B cell (primary cell): ENCODE data around the gene NCDN. TPM values are rescaled to one million over a fixed set of nuclear protein-coding genes. Genes with fewer than 3 reads are reported as not detected.
A peak's percentile ranks its signal among the peaks of the same experiment; 100 is the strongest.

Experiments used
- ATAC-seq: fragments of 200-7000 bp; cut with Tn5 transposase; one replicate; pipeline ENCODE4 v1.10.0; 2021; ENCODE audit warnings: low read depth, mild to moderate bottlenecking, moderate number of reproducible peaks, moderate library complexity
- CTCF ChIA-PET: fragments of 350-600 bp; sonication (Branson Sonifier 250); formaldehyde crosslinking; loops from one replicate; lab custom pipeline; 2021; ENCODE audit warnings: antibody characterized with exemption, inconsistent platforms; lab: Charles Lee
- POLR2A ChIA-PET: fragments of 350-600 bp; sonication (Branson Sonifier 250); formaldehyde crosslinking; loops from one replicate; lab custom pipeline; 2021; ENCODE audit warnings: antibody characterized with exemption; lab: Charles Lee
- DNase-seq: peaks from one replicate; pipeline ENCODE4 v3.0.0; 2013
- H2AFZ ChIP-seq: 2 replicates; pipeline ENCODE4 v1.6.1; 2012; ENCODE audit warnings: mild to moderate bottlenecking, low read depth, low read length; ENCODE audit not compliant: insufficient read depth, poor library complexity, severe bottlenecking
- H3K27ac ChIP-seq, 2 donors: 1 replicate in 1 of 2; 2 replicates in 1 of 2; pipeline ENCODE4 v1.5.1; 2012 to 2013; ENCODE audit warnings: low read length in 2 of 2, mild to moderate bottlenecking in 2 of 2, moderate library complexity in 1 of 2
- H3K27me3 ChIP-seq, 4 experiments: fragments of 200-600 bp in 1 of 4; sonication (generic) in 1 of 4; replicated peaks in 1 of 4; 1 replicate in 2 of 4; 2 replicates in 2 of 4; pipeline versions ENCODE4 v1.6.1 to v1.7.0; 2013 to 2016; ENCODE audit warnings: low read length in 3 of 4, mild to moderate bottlenecking in 2 of 4, mixed read lengths in 1 of 4, moderate library complexity in 1 of 4; ENCODE audit not compliant: insufficient read depth in 4 of 4, control insufficient read depth in 3 of 4; ENCODE audit errors: control extremely low read depth in 1 of 4
- H3K36me3 ChIP-seq, 2 experiments: replicated peaks in 1 of 2; 1 replicate in 1 of 2; 2 replicates in 1 of 2; pipeline versions ENCODE4 v1.6.1 to v1.7.1; 2013; ENCODE audit warnings: low read length in 1 of 2; ENCODE audit not compliant: insufficient read depth in 2 of 2, control insufficient read depth in 1 of 2; ENCODE audit errors: control extremely low read depth in 1 of 2, extremely low read depth in 1 of 2
- H3K4me1 ChIP-seq, 2 donors: fragments of 200-600 bp in 1 of 2; sonication (generic) in 1 of 2; 1 replicate in 1 of 2; 2 replicates in 1 of 2; pipeline versions ENCODE4 v1.5.1 to v1.6.1; 2013 to 2017; ENCODE audit warnings: low read length in 2 of 2; ENCODE audit not compliant: control insufficient read depth in 2 of 2, insufficient read depth in 2 of 2
- H3K4me2 ChIP-seq: replicated peaks from 2 replicates; pipeline ENCODE3; 2012; ENCODE audit warnings: mild to moderate bottlenecking, low read depth, low read length; ENCODE audit not compliant: poor library complexity, severe bottlenecking
- H3K4me3 ChIP-seq, 5 experiments: fragments of 200-600 bp in 1 of 5; sonication (generic) in 1 of 5; 1 replicate in 3 of 5; 2 replicates in 2 of 5; pipeline versions ENCODE4 v1.5.1 to v1.7.0; 2011 to 2016; ENCODE audit warnings: low read length in 4 of 5, mild to moderate bottlenecking in 4 of 5, low read depth in 2 of 5, control low read depth in 1 of 5, moderate library complexity in 1 of 5; ENCODE audit not compliant: insufficient read depth in 1 of 5; ENCODE audit errors: control extremely low read depth in 1 of 5, extremely low read depth in 1 of 5
- H3K79me2 ChIP-seq: fragments of 200-600 bp; sonication (generic); one replicate; pipeline ENCODE4 v1.6.0; 2016; ENCODE audit warnings: low read length; ENCODE audit not compliant: control insufficient read depth, insufficient read depth
- H3K9ac ChIP-seq: fragments of 200-600 bp; sonication (generic); 2 replicates; pipeline ENCODE4 v1.6.1; 2017; ENCODE audit warnings: mild to moderate bottlenecking, low read length, moderate library complexity
- H3K9me3 ChIP-seq, 3 donors: one replicate each; pipeline versions ENCODE4 v1.6.1 to v1.7.1; 2013; ENCODE audit warnings: low read length in 2 of 3; ENCODE audit not compliant: control insufficient read depth in 2 of 3, insufficient read depth in 1 of 3; ENCODE audit errors: control extremely low read depth in 1 of 3
- H4K20me1 ChIP-seq: 2 replicates; pipeline ENCODE4 v1.6.0; 2012; ENCODE audit warnings: mild to moderate bottlenecking, low read length; ENCODE audit not compliant: insufficient read depth, control insufficient read depth, poor library complexity, severe bottlenecking
- H3K27ac Mint-ChIP-seq: one replicate; pipeline ENCODE4 v1.8.0; 2021; ENCODE audit warnings: mixed read lengths
- H3K27me3 Mint-ChIP-seq: one replicate; pipeline ENCODE4 v1.8.0; 2021; ENCODE audit warnings: mixed read lengths
- H3K4me1 Mint-ChIP-seq: one replicate; pipeline ENCODE4 v1.8.0; 2021; ENCODE audit warnings: mixed read lengths
- H3K4me3 Mint-ChIP-seq: one replicate; pipeline ENCODE4 v1.8.0; 2021; ENCODE audit warnings: mixed read lengths
- H3K9me3 Mint-ChIP-seq: one replicate; pipeline ENCODE4 v1.8.0; 2022; ENCODE audit warnings: mixed read lengths; ENCODE audit not compliant: insufficient read depth
- EZH2 ChIP-seq: IDR thresholded peaks from 2 replicates; pipeline ENCODE4 v1.6.1; 2012; ENCODE audit warnings: borderline replicate concordance, low read depth, mild to moderate bottlenecking, moderate library complexity, low read length; ENCODE audit not compliant: insufficient read depth, poor library complexity, severe bottlenecking
- WGBS: methylation state at CpG from one replicate; pipeline ENCODE4 v1.1.5; 2013; ENCODE audit warnings: missing lambda C conversion rate; ENCODE audit not compliant: insufficient coverage; 5-methylcytosine and 5-hydroxymethylcytosine counted together
- intact Hi-C: fragments of 100-400 bp; cut with micrococcal nuclease; formaldehyde crosslinking; loops from one replicate; pipeline ENCODE4 v1.10.0; 2022
- polyA plus RNA-seq: library from polyadenylated mRNA; depleted of rRNA; stranded (reverse); fragments of >200 nt; gene quantifications from 2 replicates; pipeline ENCODE4 v1.2.3, GENCODE V29; 2012
- total RNA-seq, 2 donors: library from RNA; stranded (reverse); fragments of 120-200 nt in 1 of 2; gene quantifications; 1 replicate in 1 of 2; 2 replicates in 1 of 2; pipeline versions ENCODE4 v1.2.3 to v1.2.4, GENCODE V29; 2013 to 2022
- TF ChIP-seq, protein P1 (sequence below): fragments of 200-600 bp; IDR thresholded peaks from one replicate; pipeline ENCODE4 v1.8.0; 2022; ENCODE audit warnings: antibody characterized with exemption, mild to moderate bottlenecking

NCDN gene
- total and polyA plus RNA-seq, 2 donors (not counting 1 experiment from before 2014, with no cell fraction given), result 13.6 to 19.8 TPM

- Histone ChIP-seq H2AFZ (no peak overlapping the region), H3K27me3 (peaks cover 0 to 21% (median 6%) of the 10 kb centered on the region in 4 experiments), H3K4me3 (no peak overlapping the region), H3K27ac (no peak overlapping the region), H3K9ac (no peak overlapping the region), H4K20me1 (no peaks in the 10 kb centered on the region), H3K4me2 (no peak overlapping the region), H3K9me3 (peaks cover 0 to 7% (median 0%) of the 10 kb centered on the region in 3 donors), H3K36me3 (peaks cover 0 to 5% of the 10 kb centered on the region in 2 experiments), H3K79me2 (no peaks in the 10 kb centered on the region), H3K4me1 (peaks cover 11 to 15% of the 10 kb centered on the region in 2 donors)
- intact Hi-C loops, result no loop called here
- peaks cover 17% of the 10 kb centered on the region for H3K4me1 Mint-ChIP-seq
- POLR2A ChIA-PET, result no interaction called here
- H3K27me3 Mint-ChIP-seq, result peaks cover 26% of the 10 kb centered on the region
- no peaks in the 10 kb centered on the region for H3K9me3 Mint-ChIP-seq
- CTCF ChIA-PET, result interaction anchor here (0.7 to 10.5 kb wide), 8 partner anchors 9 to 477 kb away, joined by 3 to 111 read pairs (median 6); partner anchors contain the start of gene C1orf216
- no peak overlapping the region for H3K4me3 Mint-ChIP-seq
- DNase-seq (no peak), ATAC-seq (no peak)
- 93% methylated on average over 6 of the region's 8 CpGs for WGBS
- H3K27ac Mint-ChIP-seq, result no peak overlapping the region
- TF ChIP-seq, protein P1, sequence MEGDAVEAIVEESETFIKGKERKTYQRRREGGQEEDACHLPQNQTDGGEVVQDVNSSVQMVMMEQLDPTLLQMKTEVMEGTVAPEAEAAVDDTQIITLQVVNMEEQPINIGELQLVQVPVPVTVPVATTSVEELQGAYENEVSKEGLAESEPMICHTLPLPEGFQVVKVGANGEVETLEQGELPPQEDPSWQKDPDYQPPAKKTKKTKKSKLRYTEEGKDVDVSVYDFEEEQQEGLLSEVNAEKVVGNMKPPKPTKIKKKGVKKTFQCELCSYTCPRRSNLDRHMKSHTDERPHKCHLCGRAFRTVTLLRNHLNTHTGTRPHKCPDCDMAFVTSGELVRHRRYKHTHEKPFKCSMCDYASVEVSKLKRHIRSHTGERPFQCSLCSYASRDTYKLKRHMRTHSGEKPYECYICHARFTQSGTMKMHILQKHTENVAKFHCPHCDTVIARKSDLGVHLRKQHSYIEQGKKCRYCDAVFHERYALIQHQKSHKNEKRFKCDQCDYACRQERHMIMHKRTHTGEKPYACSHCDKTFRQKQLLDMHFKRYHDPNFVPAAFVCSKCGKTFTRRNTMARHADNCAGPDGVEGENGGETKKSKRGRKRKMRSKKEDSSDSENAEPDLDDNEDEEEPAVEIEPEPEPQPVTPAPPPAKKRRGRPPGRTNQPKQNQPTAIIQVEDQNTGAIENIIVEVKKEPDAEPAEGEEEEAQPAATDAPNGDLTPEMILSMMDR, result no peak
- no peak for TF ChIP-seq EZH2
These were observed 13.7 kb downstream of the NCDN start for GRCh38 chr1:35571263-35571662.

GRCh38 chr1:35572296-35572695 lies 14.7 kb downstream of the NCDN start:
- H3K4me2 ChIP-seq, result no peak overlapping the region

More at GRCh38 chr1:35572296-35572695, 14.7 kb downstream of the NCDN start:
- H4K20me1 ChIP-seq, result no peaks in the 10 kb centered on the region
- ChIA-PET POLR2A (no interaction called here), CTCF (interaction anchor here (0.9 to 10.5 kb wide), 5 partner anchors 10 to 204 kb away, joined by 3 to 111 read pairs (median 17); partner anchors contain the start of gene C1orf216)
- H3K9ac ChIP-seq, result no peak overlapping the region
- H3K4me3 ChIP-seq, result no peak overlapping the region
- no peak overlapping the region for H3K27ac ChIP-seq
- H3K9me3 ChIP-seq, result peaks cover 0 to 7% (median 0%) of the 10 kb centered on the region in 3 donors
- no peak for DNase-seq
- H3K27ac Mint-ChIP-seq, result no peak overlapping the region
- peaks cover 0 to 21% (median 6%) of the 10 kb centered on the region in 4 experiments for H3K27me3 ChIP-seq
- no peaks in the 10 kb centered on the region for H3K9me3 Mint-ChIP-seq
- TF ChIP-seq, protein P1, result no peak
- TF ChIP-seq EZH2, result no peak
- no peak for ATAC-seq
- WGBS, result 95% methylated on average over 2 of the region's 2 CpGs
- no peak overlapping the region for H2AFZ ChIP-seq
- H3K36me3 ChIP-seq, result no peaks in the 10 kb centered on the region
- no peaks in the 10 kb centered on the region for H3K79me2 ChIP-seq
- H3K4me3 Mint-ChIP-seq, result peak overlapping the region; percentile 8
- peaks cover 22% of the 10 kb centered on the region for H3K4me1 Mint-ChIP-seq
- peaks cover 16 to 23% of the 10 kb centered on the region in 2 donors for H3K4me1 ChIP-seq
- intact Hi-C loops, result no loop called here
- H3K27me3 Mint-ChIP-seq, result peaks cover 26% of the 10 kb centered on the region
